MCF 10A (cell line): ENCODE results near the gene DHRS13. TPM values are rescaled to one million over a fixed set of nuclear protein-coding genes. Genes with fewer than 3 reads are reported as not detected.
"Not testable (repeated sequence)": the region's sequence is repeated elsewhere in the genome, so short reads cannot be mapped to it uniquely, and the experiment has no call there.

Experiments used
- BruUV-seq: library from RNA; stranded (reverse); fragments of 400-500 nt; replicated peaks from 2 replicates; lab custom pipeline; 2021; lab: Mats Ljungman, UMichigan
- CTCF ChIA-PET: fragments of 300-600 bp; sonication (Branson Sonifier 250); formaldehyde crosslinking; extraction: SDS; loops from one replicate; lab custom pipeline; 2021; ENCODE audit warnings: antibody characterized with exemption, inconsistent platforms; lab: Yijun Ruan, JAX
- POLR2A ChIA-PET: fragments of 300-600, 350-650 bp; sonication (Branson Sonifier 250); formaldehyde crosslinking; extraction: SDS; loops from one replicate; lab custom pipeline; 2020; ENCODE audit warnings: antibody characterized with exemption, inconsistent platforms; lab: Yijun Ruan, JAX
- DNase-seq: peaks from one replicate; pipeline ENCODE4 v3.0.0-alpha.2; 2018; ENCODE audit not compliant: unreplicated experiment
- H3K27ac Mint-ChIP-seq: one replicate; pipeline ENCODE4 v1.8.0; 2022; ENCODE audit warnings: mild to moderate bottlenecking, low read depth, mixed read lengths; ENCODE audit not compliant: unreplicated experiment
- H3K27me3 Mint-ChIP-seq: one replicate; pipeline ENCODE4 v1.8.0; 2022; ENCODE audit warnings: mixed read lengths; ENCODE audit not compliant: insufficient read depth, unreplicated experiment
- H3K36me3 Mint-ChIP-seq: one replicate; pipeline ENCODE4 v1.8.0; 2022; ENCODE audit warnings: mild to moderate bottlenecking, moderate library complexity, mixed read lengths; ENCODE audit not compliant: insufficient read depth, unreplicated experiment
- H3K4me1 Mint-ChIP-seq: one replicate; pipeline ENCODE4 v1.8.0; 2022; ENCODE audit warnings: mixed read lengths; ENCODE audit not compliant: insufficient read depth, unreplicated experiment
- H3K4me3 Mint-ChIP-seq: one replicate; pipeline ENCODE4 v1.8.0; 2022; ENCODE audit warnings: mild to moderate bottlenecking, moderate library complexity, mixed read lengths; ENCODE audit not compliant: unreplicated experiment
- H3K9me3 Mint-ChIP-seq: one replicate; pipeline ENCODE4 v1.8.0; 2022; ENCODE audit warnings: mixed read lengths; ENCODE audit not compliant: unreplicated experiment
- intact Hi-C: fragments of 100-400 bp; cut with micrococcal nuclease; formaldehyde crosslinking; loops from 2 replicates; pipeline ENCODE4 v1.14.1; 2022
- total RNA-seq: library from RNA; stranded (reverse); gene quantifications from 2 replicates; pipeline ENCODE4 v1.2.3, GENCODE V29; 2022
- TF ChIP-seq, protein P1 (sequence below): fragments of 200-600 bp; IDR thresholded peaks from one replicate; pipeline ENCODE4 v1.8.0; 2022; ENCODE audit warnings: antibody characterized with exemption, mild to moderate bottlenecking; ENCODE audit not compliant: unreplicated experiment

Gene DHRS13
- total RNA-seq, 1 experiment from 2014 or later, result 9.5 TPM

DNA sequence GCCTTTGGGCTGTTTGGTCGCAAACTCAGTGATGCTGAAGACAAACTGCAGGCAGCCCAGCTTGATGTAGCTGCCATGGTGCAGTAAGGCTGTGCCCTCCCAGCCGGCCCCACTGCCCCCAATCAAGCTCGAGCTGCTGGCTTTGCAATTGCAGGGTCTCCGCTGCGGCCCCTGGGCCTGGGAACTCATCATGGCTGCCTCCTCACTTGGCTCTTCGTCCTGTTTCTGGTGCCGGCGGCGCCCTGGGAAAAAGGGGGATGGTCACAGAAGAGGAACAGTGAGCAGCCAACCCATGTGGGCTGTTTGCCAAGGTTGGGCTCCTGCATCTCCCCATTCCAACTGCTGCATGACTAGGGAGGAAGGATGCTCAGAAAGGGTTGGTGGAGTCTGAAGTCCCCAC, 3.4 kb upstream of the DHRS13 start:
- Mint-ChIP-seq H3K9me3 (no peaks in the 10 kb centered on the region), H3K36me3 (peaks cover 49% of the 10 kb centered on the region), H3K4me3 (no peak overlapping the region), H3K4me1 (peaks cover 35% of the 10 kb centered on the region), H3K27me3 (no peaks in the 10 kb centered on the region), H3K27ac (no peak overlapping the region)
- no TSS peak for BruUV-seq
- no peak for DNase-seq
- POLR2A ChIA-PET, result interaction anchor here (2.4 to 4.5 kb wide), 2 partner anchors 21 to 179 kb away, joined by 12 to 21 read pairs; partner anchors contain the start of gene NEK8
- TF ChIP-seq, protein P1, sequence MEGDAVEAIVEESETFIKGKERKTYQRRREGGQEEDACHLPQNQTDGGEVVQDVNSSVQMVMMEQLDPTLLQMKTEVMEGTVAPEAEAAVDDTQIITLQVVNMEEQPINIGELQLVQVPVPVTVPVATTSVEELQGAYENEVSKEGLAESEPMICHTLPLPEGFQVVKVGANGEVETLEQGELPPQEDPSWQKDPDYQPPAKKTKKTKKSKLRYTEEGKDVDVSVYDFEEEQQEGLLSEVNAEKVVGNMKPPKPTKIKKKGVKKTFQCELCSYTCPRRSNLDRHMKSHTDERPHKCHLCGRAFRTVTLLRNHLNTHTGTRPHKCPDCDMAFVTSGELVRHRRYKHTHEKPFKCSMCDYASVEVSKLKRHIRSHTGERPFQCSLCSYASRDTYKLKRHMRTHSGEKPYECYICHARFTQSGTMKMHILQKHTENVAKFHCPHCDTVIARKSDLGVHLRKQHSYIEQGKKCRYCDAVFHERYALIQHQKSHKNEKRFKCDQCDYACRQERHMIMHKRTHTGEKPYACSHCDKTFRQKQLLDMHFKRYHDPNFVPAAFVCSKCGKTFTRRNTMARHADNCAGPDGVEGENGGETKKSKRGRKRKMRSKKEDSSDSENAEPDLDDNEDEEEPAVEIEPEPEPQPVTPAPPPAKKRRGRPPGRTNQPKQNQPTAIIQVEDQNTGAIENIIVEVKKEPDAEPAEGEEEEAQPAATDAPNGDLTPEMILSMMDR, result no peak
- intact Hi-C loops, result no loop called here
- CTCF ChIA-PET, result interaction anchor here (1.0 to 5.8 kb wide), 3 partner anchors 8 to 161 kb away, joined by 3 to 43 read pairs (median 11); partner anchors contain the start of gene FLOT2

DNA sequence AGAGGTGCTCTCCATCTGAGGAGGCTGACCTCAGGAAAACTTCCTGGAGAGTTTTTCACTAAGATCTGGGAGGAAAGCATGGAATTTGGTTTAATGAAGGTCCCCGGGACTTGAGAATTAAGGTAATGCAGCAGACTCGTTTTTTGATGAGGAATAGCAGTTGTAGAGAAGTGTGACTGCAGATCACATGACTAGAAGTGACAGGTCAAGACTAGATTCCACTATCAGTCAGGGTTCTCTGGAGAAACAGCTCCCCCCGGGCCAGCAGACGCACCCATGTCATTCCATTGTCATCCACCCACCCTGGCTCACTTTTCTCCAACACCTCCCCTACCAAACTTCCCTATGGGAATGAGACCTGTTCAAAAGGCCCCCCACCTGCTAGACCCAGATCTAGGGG, 1.9 kb upstream of the DHRS13 start:
- no peaks in the 10 kb centered on the region for H3K27me3 Mint-ChIP-seq
- peaks cover 43% of the 10 kb centered on the region for H3K36me3 Mint-ChIP-seq
- BruUV-seq, result no TSS peak
- intact Hi-C loops, result no loop called here
- no peak for DNase-seq
- peak overlapping the region; percentile 63 for H3K27ac Mint-ChIP-seq
- POLR2A ChIA-PET, result interaction anchor here (0.9 to 2.6 kb wide), 3 partner anchors 97 to 305 kb away, joined by 4 to 15 read pairs (median 5); no protein-coding TSS in a partner anchor
- TF ChIP-seq, protein P1, result no peak
- no peaks in the 10 kb centered on the region for H3K9me3 Mint-ChIP-seq
- H3K4me1 Mint-ChIP-seq, result peaks cover 35% of the 10 kb centered on the region
- H3K4me3 Mint-ChIP-seq, result no peak overlapping the region
- CTCF ChIA-PET, result interaction anchor here (0.6 to 5.8 kb wide), 3 partner anchors 14 to 142 kb away, joined by 3 to 43 read pairs (median 3); no protein-coding TSS in a partner anchor

DNA sequence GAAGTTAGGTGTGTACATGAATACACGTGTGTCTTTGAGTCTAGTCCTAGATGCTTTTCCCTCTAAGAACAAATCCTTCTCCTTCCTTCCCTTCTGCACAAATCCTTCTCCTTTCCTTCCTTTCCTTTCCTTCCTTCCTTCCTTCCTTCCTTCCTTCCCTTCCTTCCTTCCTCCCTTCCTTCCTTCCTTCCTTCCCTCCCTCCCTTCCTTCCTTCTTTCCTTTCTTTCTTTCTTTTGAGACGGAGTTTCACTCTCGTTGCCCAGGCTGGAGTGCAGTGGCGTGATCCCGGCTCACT, 615 bp upstream of the DHRS13 start:
- Mint-ChIP-seq H3K36me3 (peaks cover 38% of the 10 kb centered on the region), H3K4me3 (peak overlapping the region; percentile 72), H3K4me1 (peaks cover 30% of the 10 kb centered on the region)
- H3K27ac Mint-ChIP-seq, H3K9me3 Mint-ChIP-seq, BruUV-seq, DNase-seq, H3K27me3 Mint-ChIP-seq: not testable (repeated sequence)
- ChIA-PET CTCF (interaction anchor here (0.6 to 5.8 kb wide), 13 partner anchors 8 to 732 kb away, joined by 3 to 43 read pairs (median 4); no protein-coding TSS in a partner anchor), POLR2A (interaction anchor here (0.6 to 4.0 kb wide), 9 partner anchors 10 to 251 kb away, joined by 3 to 24 read pairs (median 10); partner anchors contain the start of gene PHF12)
- intact Hi-C loops, result loop anchor here (2.0 kb wide), 2 partner anchors 47 to 177 kb away; partner anchors contain the start of genes PHF12 and TLCD1

DNA sequence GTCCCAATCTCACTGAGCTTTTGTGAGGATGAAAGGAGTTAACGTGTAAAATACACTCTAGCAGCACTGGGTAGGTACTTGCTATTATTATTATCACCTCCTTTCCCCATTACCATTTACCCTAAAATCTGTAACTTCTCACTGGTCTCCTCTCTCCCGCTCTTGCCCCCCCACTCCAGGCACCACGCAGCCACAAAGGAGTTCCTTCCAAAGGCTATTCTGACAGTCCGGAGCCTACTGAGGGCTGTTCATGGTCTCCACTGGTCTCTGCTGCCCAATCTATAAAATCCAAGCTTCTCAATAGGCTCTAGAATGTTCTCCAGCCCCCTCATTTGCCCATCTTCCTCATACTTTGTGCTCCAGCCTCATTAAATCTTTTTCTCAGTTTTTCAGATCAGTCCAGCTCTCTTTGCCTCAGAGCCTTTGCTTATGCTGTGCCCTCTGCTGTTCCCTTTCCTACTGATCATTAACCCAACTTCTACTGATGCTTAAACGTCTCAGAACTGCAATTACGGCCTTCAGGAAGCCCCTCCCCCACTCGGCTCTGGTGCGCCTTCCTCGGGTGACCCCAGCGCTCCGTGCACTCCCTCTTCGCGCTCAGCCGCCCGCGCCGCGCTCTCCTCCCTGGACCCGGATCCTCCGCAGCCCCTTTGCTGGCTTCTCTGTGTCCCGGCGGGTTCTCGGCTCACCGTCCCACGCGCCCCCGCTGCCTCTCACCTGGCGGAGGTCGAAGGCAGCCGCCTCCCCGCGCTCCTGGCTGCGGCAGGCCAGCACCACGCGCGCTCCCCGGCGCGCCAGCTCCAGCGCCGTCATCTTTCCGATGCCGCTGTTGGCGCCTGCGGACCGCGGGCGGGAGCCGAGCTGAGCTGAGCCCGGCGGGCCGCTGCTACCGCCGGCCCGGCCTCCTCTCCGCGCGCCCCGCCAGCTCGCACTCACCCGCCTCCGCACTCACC, 737 bp downstream of the DHRS13 start:
- Mint-ChIP-seq H3K4me1 (peaks cover 30% of the 10 kb centered on the region), H3K4me3 (peak overlapping the region; percentile 72), H3K9me3 (no peaks in the 10 kb centered on the region), H3K27ac (peak overlapping the region; percentile 63), H3K27me3 (no peaks in the 10 kb centered on the region), H3K36me3 (peaks cover 32% of the 10 kb centered on the region)
- TF ChIP-seq, protein P1, result no peak
- ChIA-PET CTCF (interaction anchor here (0.9 to 5.8 kb wide), 15 partner anchors 8 to 175 kb away, joined by 3 to 43 read pairs (median 6); partner anchors contain the start of genes FAM222B, TLCD1 and TRAF4), POLR2A (interaction anchor here (0.7 to 4.0 kb wide), 18 partner anchors 11 to 240 kb away, joined by 3 to 24 read pairs (median 5); partner anchors contain the start of genes FAM222B, NEK8, PHF12 and RPL23A)
- DNase-seq, result peak; percentile 33
- intact Hi-C loops, result loop anchor here (2.0 kb wide), 2 partner anchors 49 to 175 kb away; partner anchors contain the start of genes PHF12 and TLCD1
- no TSS peak for BruUV-seq
